ENCODE data around the gene PRPF38B. TPM values are rescaled to one million over a fixed set of nuclear protein-coding genes. Genes with fewer than 3 reads are reported as not detected.
A peak's percentile ranks its signal among the peaks of the same experiment; 100 is the strongest.

PRPF38B gene
- total and polyA plus RNA-seq, 9 of the 15 experiments (the other 6 are each of a cell fraction or from before 2014, with no cell fraction given), result 25.3 to 85.5 (median 66.4) TPM

- no peak overlapping the region for H2AFZ ChIP-seq (ENCODE audit: low read depth, low read length)
- TF ChIP-seq SNIP1 (IDR thresholded peaks at IDR 0.05; ENCODE audit: low read depth) (no peak), HOXB6 (CRISPR knock-in tag; IDR thresholded peaks at IDR 0.05; ENCODE audit: borderline replicate concordance) (no peak), ATF2 (CRISPR knock-in tag; IDR thresholded peaks at IDR 0.05) (no peak), ZNF41 (CRISPR knock-in tag; conservative IDR thresholded peaks at IDR 0.05) (no peak), CUX1 (CRISPR knock-in tag; IDR thresholded peaks at IDR 0.05) (no peak), STAT5B (CRISPR knock-in tag; IDR thresholded peaks at IDR 0.05) (no peak), PTTG1 (tag; IDR thresholded peaks at IDR 0.05; ENCODE audit: low read depth) (no peak), ZNF197 (CRISPR knock-in tag; IDR thresholded peaks at IDR 0.05; ENCODE audit: low read depth) (no peak), ZNF212 (CRISPR knock-in tag; IDR thresholded peaks at IDR 0.05) (no peak), E2F4 (CRISPR knock-in tag; IDR thresholded peaks at IDR 0.05; ENCODE audit: low read depth) (no peak), TRIM24 (IDR thresholded peaks at IDR 0.05) (no peak)
Measured at GRCh38 chr1:108670131-108670773, 21.9 kb upstream of the PRPF38B start.

More at GRCh38 chr1:108670131-108670773, 21.9 kb upstream of the PRPF38B start:
- Histone ChIP-seq H4K20me1 (replicated peaks; ENCODE audit: control insufficient read depth, insufficient read depth, low read length) (no peaks in the 10 kb centered on the region), H3K4me2 (ENCODE audit: insufficient read depth, low read length) (no peak overlapping the region), H3K4me3 (no peak overlapping the region), H3K4me1 (replicated peaks in 1 of 2; ENCODE audit: control insufficient read depth in 2 of 2, insufficient read depth in 2 of 2, low read length in 2 of 2) (no peaks in the 10 kb centered on the region), H3K79me2 (ENCODE audit: control insufficient read depth, insufficient read depth, low read length) (no peaks in the 10 kb centered on the region), H3K27me3 (ENCODE audit: control insufficient read depth in 2 of 2, insufficient read depth in 2 of 2, low read length in 2 of 2) (no peaks in the 10 kb centered on the region), H3K9me3 (replicated peaks; ENCODE audit: control insufficient read depth, insufficient read depth, low read depth, low read length) (no peaks in the 10 kb centered on the region), H3K9me1 (ENCODE audit: control insufficient read depth, insufficient read depth, low read length) (no peaks in the 10 kb centered on the region), H3K9ac (ENCODE audit: insufficient read depth in 1 of 2, low read depth in 2 of 2, low read length in 2 of 2) (no peak overlapping the region; a peak in 1 of 4 replicates), H3K27ac (ENCODE audit: extremely low read depth, low read depth, low read length) (no peak overlapping the region), H3K36me3 (ENCODE audit: control insufficient read depth, insufficient read depth, low read length) (no peaks in the 10 kb centered on the region)
- ChIA-PET CTCF (ENCODE audit: low intra/inter-chr PET ratio) (no interaction called here), POLR2A (no interaction called here)
- BruUV-seq (replicated peaks), result no TSS peak
- intact Hi-C loops (cut with micrococcal nuclease), result no loop called here
- 48% methylated on average over 5 of the region's 5 CpGs for WGBS (ENCODE audit: insufficient coverage, low coverage, missing lambda C conversion rate)
- in situ Hi-C loops (cut with MboI), result no loop called here
- ATAC-seq (peak; percentile 45), DNase-seq (ENCODE audit: extremely low read depth in 1 of 4, low spot score in 3 of 4) (no peak), FAIRE-seq (no peak)

All from K562 (cell line).